GM10266 (cell line): Measurements from ENCODE around the gene NAP1L4.

Experiments used
- DNase-seq: peaks from one replicate; pipeline ENCODE4 v3.0.0; 2012; ENCODE audit errors: extremely low spot score
- CTCF ChIP-seq: IDR thresholded peaks from 2 replicates; pipeline ENCODE4 v1.5.1; 2012; ENCODE audit warnings: mild to moderate bottlenecking, low read depth; ENCODE audit not compliant: control insufficient read depth, insufficient read depth; ENCODE audit errors: missing control alignments

NAP1L4 gene

GRCh38 chr11:3030289-3031070 is 38.4 kb upstream of the NAP1L4 start:
- TF ChIP-seq CTCF = no peak

GRCh38 chr11:3028813-3029212 is 36.7 kb upstream of the NAP1L4 start:
- TF ChIP-seq CTCF = no peak
- no peak for DNase-seq

More at GRCh38 chr11:3030289-3031070, 38.4 kb upstream of the NAP1L4 start:
- DNase-seq = no peak

- no peak for DNase-seq
- TF ChIP-seq CTCF = no peak
Observed at GRCh38 chr11:3026803-3027202, 34.7 kb upstream of the NAP1L4 start.

- no peak for TF ChIP-seq CTCF
- no peak for DNase-seq
Observed at GRCh38 chr11:3022982-3023381, 30.9 kb upstream of the NAP1L4 start.

GRCh38 chr11:3022300-3022967 is 30.3 kb upstream of the NAP1L4 start:
- TF ChIP-seq CTCF = no peak
- peak; percentile 50 for DNase-seq

GRCh38 chr11:3021125-3021524 is 29.0 kb upstream of the NAP1L4 start:
- TF ChIP-seq CTCF = peak; percentile 43
- peak; percentile 52 for DNase-seq

GRCh38 chr11:3020011-3020410 is 27.9 kb upstream of the NAP1L4 start:
- no peak for DNase-seq
- no peak for TF ChIP-seq CTCF
